HCT116 (cell line): ENCODE results near the gene RIPOR3. TPM values are rescaled to one million over a fixed set of nuclear protein-coding genes. Genes with fewer than 3 reads are reported as not detected.
A peak's percentile ranks its signal among the peaks of the same experiment; 100 is the strongest.
"Not testable (repeated sequence)": the region's sequence is repeated elsewhere in the genome, so short reads cannot be mapped to it uniquely, and the experiment has no call there.

Experiments used
- ATAC-seq: fragments of 200-7000 bp; cut with Tn5 transposase; 2 replicates; pipeline ENCODE4 v1.9.1; 2020; ENCODE audit warnings: mild to moderate bottlenecking, moderate library complexity
- BruUV-seq: library from RNA; stranded (reverse); fragments of 400-500 nt; replicated peaks from 2 replicates; lab custom pipeline; 2021; lab: Mats Ljungman, UMichigan
- CTCF ChIA-PET: fragments of 300-600 bp; sonication (Branson Sonifier 250); formaldehyde crosslinking; loops from one replicate; lab custom pipeline; 2021; ENCODE audit warnings: antibody characterized with exemption; lab: Charles Lee
- POLR2A ChIA-PET: fragments of 300-600, 350-600 bp; sonication (Branson Sonifier 250); formaldehyde crosslinking; loops from one replicate; lab custom pipeline; 2021; ENCODE audit warnings: antibody characterized with exemption; lab: Charles Lee
- RAD21 ChIA-PET, 2 experiments: fragments of 300-600 bp; sonication (Branson Sonifier 250); formaldehyde crosslinking; loops; one replicate each; lab custom pipeline; 2023; ENCODE audit warnings: low total read pairs in 2 of 2; ENCODE audit not compliant: uncharacterized antibody in 2 of 2, unreplicated experiment in 2 of 2, low non-redundant PET in 1 of 2; lab: Charles Lee
- DNase-seq: peaks from one replicate; pipeline ENCODE4 v3.0.0-alpha.2; 2010; ENCODE audit warnings: low read depth, low spot score
- H2AFZ ChIP-seq: fragments of 200-600 bp; shearing (Covaris generic), sonication (generic); 2 replicates; pipeline ENCODE4 v1.6.1; 2017; ENCODE audit warnings: low read depth, mixed run types, mixed read lengths, antibody characterized with exemption, low read length; ENCODE audit not compliant: poor library complexity, severe bottlenecking
- H3K27ac ChIP-seq: 2 replicates; pipeline ENCODE4 v1.5.1; 2012; ENCODE audit warnings: low read depth, low read length
- H3K27me3 ChIP-seq: fragments of 200-600 bp; sonication (generic); 2 replicates; pipeline ENCODE4 v1.6.1; 2016; ENCODE audit warnings: mixed run types, low read length, mixed read lengths; ENCODE audit not compliant: insufficient read depth
- H3K36me3 ChIP-seq, 2 experiments: fragments of 200-500 bp in 1 of 2; fragments of 200-600 bp in 1 of 2; sonication (Bioruptor generic) in 1 of 2; sonication (generic) in 1 of 2; 2 replicates each; pipeline versions ENCODE4 v1.5.1 to v1.6.1; 2014 to 2016; ENCODE audit warnings: low read length in 2 of 2, inconsistent platforms in 1 of 2, mixed read lengths in 1 of 2, mixed run types in 1 of 2; ENCODE audit not compliant: insufficient read depth in 2 of 2, control insufficient read depth in 1 of 2
- H3K4me1 ChIP-seq, 2 experiments: fragments of 200-600 bp in 1 of 2; sonication (generic) in 1 of 2; 2 replicates each; pipeline versions ENCODE4 v1.5.1 to v1.6.1; 2012 to 2017; ENCODE audit warnings: low read length in 2 of 2, inconsistent platforms in 1 of 2, mild to moderate bottlenecking in 1 of 2, mixed read lengths in 1 of 2, mixed run types in 1 of 2, moderate library complexity in 1 of 2; ENCODE audit not compliant: insufficient read depth in 2 of 2, control insufficient read depth in 1 of 2
- H3K4me2 ChIP-seq: fragments of 200-600 bp; sonication (generic); 2 replicates; pipeline ENCODE4 v1.6.1; 2017; ENCODE audit warnings: mixed run types, low read length, mixed read lengths
- H3K4me3 ChIP-seq, 2 experiments: fragments of 200-600 bp in 1 of 2; sonication (generic) in 1 of 2; replicated peaks in 1 of 2; 2 replicates each; pipeline ENCODE4 v1.5.1; 2011 to 2016; ENCODE audit warnings: low read length in 2 of 2, control low read depth in 1 of 2, low read depth in 1 of 2, mild to moderate bottlenecking in 1 of 2, mixed read lengths in 1 of 2, mixed run types in 1 of 2
- H3K79me2 ChIP-seq: fragments of 200-600 bp; sonication (generic); 2 replicates; pipeline ENCODE4 v1.6.1; 2017; ENCODE audit warnings: mild to moderate bottlenecking, mixed run types, low read length, moderate library complexity, mixed read lengths; ENCODE audit not compliant: insufficient read depth
- H3K9ac ChIP-seq: fragments of 200-600 bp; sonication (generic); 2 replicates; pipeline ENCODE4 v1.6.1; 2016; ENCODE audit warnings: low read length, mixed read lengths
- H3K9me2 ChIP-seq: fragments of 200-600 bp; sonication (generic), shearing (Covaris generic); 2 replicates; pipeline ENCODE4 v1.6.1; 2017; ENCODE audit warnings: mixed run types, mild to moderate bottlenecking, moderate library complexity; ENCODE audit not compliant: insufficient read depth
- H3K9me3 ChIP-seq, 2 experiments: fragments of 200-500 bp in 1 of 2; fragments of 200-600 bp in 1 of 2; sonication (Bioruptor generic) in 1 of 2; sonication (generic) in 1 of 2; 2 replicates each; pipeline ENCODE4 v1.6.1; 2014 to 2017; ENCODE audit warnings: low read length in 2 of 2, mixed read lengths in 2 of 2, inconsistent platforms in 1 of 2, low read depth in 1 of 2, mild to moderate bottlenecking in 1 of 2, mixed run types in 1 of 2, moderate library complexity in 1 of 2; ENCODE audit not compliant: control insufficient read depth in 1 of 2, insufficient read depth in 1 of 2
- H4K20me1 ChIP-seq: fragments of 200-600 bp; sonication (generic), shearing (Covaris generic); 2 replicates; pipeline ENCODE4 v1.6.1; 2017; ENCODE audit warnings: mixed run types, mild to moderate bottlenecking, moderate library complexity; ENCODE audit not compliant: insufficient read depth
- CBX3 ChIP-seq: IDR thresholded peaks from 2 replicates; pipeline ENCODE4 v1.6.1; 2012; ENCODE audit warnings: low read depth
- ELF1 ChIP-seq: IDR thresholded peaks from 2 replicates; pipeline ENCODE4 v1.6.1; 2012; ENCODE audit warnings: low read depth, borderline replicate concordance
- EZH2phosphoT487 ChIP-seq: fragments of 200-600 bp; IDR thresholded peaks from 2 replicates; pipeline ENCODE4 v1.6.1; 2018; ENCODE audit warnings: antibody characterized with exemption, borderline replicate concordance
- FOSL1 ChIP-seq: IDR thresholded peaks from 2 replicates; pipeline ENCODE4 v1.6.1; 2012; ENCODE audit warnings: low read depth
- JUND ChIP-seq: IDR thresholded peaks from 2 replicates; pipeline ENCODE4 v1.6.1; 2012
- RAD21 ChIP-seq: IDR thresholded peaks from 2 replicates; pipeline ENCODE4 v1.6.1; 2012; ENCODE audit warnings: low read depth, mild to moderate bottlenecking
- ZNF274 ChIP-seq: fragments of 200-500 bp; sonication (Bioruptor generic); IDR thresholded peaks from 2 replicates; pipeline ENCODE4 v1.6.1; 2014; ENCODE audit warnings: mild to moderate bottlenecking, low read depth, low read length, inconsistent platforms
- intact Hi-C: fragments of 100-400 bp; cut with micrococcal nuclease; formaldehyde crosslinking; loops from 2 replicates; pipeline ENCODE4 v1.10.0; 2022
- total RNA-seq: library from RNA; stranded (reverse); gene quantifications from one replicate; pipeline ENCODE4 v1.2.1, GENCODE V29; 2021; ENCODE audit not compliant: unreplicated experiment

Gene RIPOR3
- total RNA-seq, 1 experiment from 2014 or later, result 0.22 TPM

DNA sequence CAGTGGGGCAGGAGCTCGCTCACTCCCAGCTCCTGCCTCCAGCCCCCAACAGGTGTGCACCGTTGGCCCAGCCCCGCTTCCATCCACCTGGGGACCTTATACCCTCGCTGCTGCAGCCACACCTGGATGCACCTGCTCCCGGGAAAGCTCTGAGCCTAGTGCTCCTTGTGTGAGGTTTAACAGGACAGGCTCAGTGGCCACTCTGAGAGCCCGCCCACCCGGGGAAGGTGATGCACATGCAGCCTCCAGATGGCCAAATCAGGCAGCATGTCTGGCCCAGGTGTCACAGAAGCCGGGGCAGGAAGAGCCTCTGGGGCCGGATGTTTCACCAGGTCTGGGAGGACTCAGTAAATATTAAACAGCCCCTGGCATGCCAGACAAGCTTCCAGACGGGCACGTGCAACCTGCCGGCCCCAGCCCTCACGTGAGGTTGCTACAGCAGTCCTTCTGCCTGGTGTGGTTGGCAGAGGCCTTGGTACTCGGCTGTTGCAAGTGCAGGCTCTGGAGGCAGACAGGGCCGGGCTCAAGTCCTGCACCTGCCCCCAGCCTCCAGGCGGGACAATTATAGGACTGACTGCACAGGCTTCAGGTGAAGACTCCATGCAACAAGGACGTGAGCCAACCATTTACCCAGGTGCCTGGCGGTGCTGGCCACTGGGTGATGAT lies 66.9 kb downstream of the RIPOR3 start:
- CTCF ChIA-PET, result interaction anchor here (1.1 to 4.9 kb wide), 5 partner anchors 11 to 170 kb away, joined by 3 to 106 read pairs (median 32); no protein-coding TSS in a partner anchor
- intact Hi-C loops, result loop anchor here (5.0 kb wide), 1 partner anchor 123 kb away; no protein-coding TSS in a partner anchor
- no peak overlapping the region for H2AFZ ChIP-seq
- H3K9me3 ChIP-seq, result peaks cover 0 to 10% of the 10 kb centered on the region in 2 experiments; a peak in 1 of 4 replicates
- H3K9ac ChIP-seq, result no peak overlapping the region
- ATAC-seq (no peak), DNase-seq (no peak)
- H3K4me3 ChIP-seq, result no peak overlapping the region
- H3K9me2 ChIP-seq, result no peaks in the 10 kb centered on the region
- TF ChIP-seq EZH2phosphoT487 (no peak), ELF1 (no peak), RAD21 (no peak), ZNF274 (no peak), JUND (no peak), CBX3 (no peak)
- TF ChIP-seq, all 23 proteins: peak for 0
- POLR2A ChIA-PET, result no interaction called here
- Histone ChIP-seq H3K4me1 (peaks cover 6 to 17% of the 10 kb centered on the region in 2 experiments; a peak in 3 of 4 replicates), H3K79me2 (no peaks in the 10 kb centered on the region), H3K36me3 (no peaks in the 10 kb centered on the region), H3K27ac (no peak overlapping the region), H3K27me3 (no peaks in the 10 kb centered on the region), H3K4me2 (no peak overlapping the region), H4K20me1 (no peaks in the 10 kb centered on the region)
- no TSS peak for BruUV-seq
- RAD21 ChIA-PET, result interaction anchor here (0.6 to 1.3 kb wide), 3 partner anchors 96 to 1056 kb away, joined by 3 read pairs; no protein-coding TSS in a partner anchor

DNA sequence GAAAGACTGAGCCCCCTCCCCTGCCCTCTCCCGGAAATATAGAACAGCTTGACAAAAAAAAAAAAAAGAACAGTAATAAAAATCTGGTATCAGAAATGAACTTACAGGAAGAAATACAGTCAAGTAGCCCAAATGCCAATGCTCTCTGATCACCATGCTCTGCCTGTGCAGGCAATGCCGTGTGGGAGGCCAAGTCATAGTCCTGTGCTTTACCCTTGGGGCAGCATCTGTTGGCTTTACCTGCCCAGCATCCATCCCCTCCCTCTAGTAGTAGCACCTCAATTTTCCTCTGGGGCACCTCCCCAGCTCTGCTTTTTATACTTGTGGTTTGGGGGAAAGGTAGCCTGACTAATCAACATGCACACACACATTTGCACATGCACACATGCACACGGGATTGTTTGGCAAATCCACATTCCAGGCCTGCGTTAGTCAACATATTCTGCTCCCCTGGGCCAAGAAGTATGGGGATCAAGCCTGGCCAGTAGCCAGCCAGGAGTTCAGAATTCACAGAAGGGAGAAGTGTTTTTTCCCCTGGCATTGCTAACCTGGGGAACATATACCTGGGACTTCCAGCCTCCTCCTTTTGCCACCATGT lies 70.2 kb downstream of the RIPOR3 start:
- intact Hi-C loops, result no loop called here
- CTCF ChIA-PET, result no interaction called here
- Histone ChIP-seq H3K4me2 (no peak overlapping the region), H3K9ac (no peak overlapping the region), H3K9me3 (peaks cover 0 to 10% of the 10 kb centered on the region in 2 experiments; a peak in 1 of 4 replicates), H3K36me3 (no peaks in the 10 kb centered on the region), H3K27me3 (no peaks in the 10 kb centered on the region), H3K4me3 (no peak overlapping the region), H2AFZ (no peak overlapping the region)
- TF ChIP-seq FOSL1 (no peak), CBX3 (0 out of 2 replicates have a peak, but pooled peaks have one; percentile 9)
- TF ChIP-seq, all 23 proteins: peak for 1
- Histone ChIP-seq H3K4me1 (peaks cover 6 to 15% of the 10 kb centered on the region in 2 experiments; a peak in 3 of 4 replicates), H3K9me2 (no peaks in the 10 kb centered on the region), H3K27ac (no peak overlapping the region), H3K79me2 (no peaks in the 10 kb centered on the region), H4K20me1 (no peaks in the 10 kb centered on the region)
- ATAC-seq (no peak), DNase-seq (no peak)
- RAD21 ChIA-PET, result no interaction called here
- POLR2A ChIA-PET, result interaction anchor here (0.8 kb wide), 1 partner anchor 103 kb away, joined by 3 read pairs; no protein-coding TSS in a partner anchor
- no TSS peak for BruUV-seq

DNA sequence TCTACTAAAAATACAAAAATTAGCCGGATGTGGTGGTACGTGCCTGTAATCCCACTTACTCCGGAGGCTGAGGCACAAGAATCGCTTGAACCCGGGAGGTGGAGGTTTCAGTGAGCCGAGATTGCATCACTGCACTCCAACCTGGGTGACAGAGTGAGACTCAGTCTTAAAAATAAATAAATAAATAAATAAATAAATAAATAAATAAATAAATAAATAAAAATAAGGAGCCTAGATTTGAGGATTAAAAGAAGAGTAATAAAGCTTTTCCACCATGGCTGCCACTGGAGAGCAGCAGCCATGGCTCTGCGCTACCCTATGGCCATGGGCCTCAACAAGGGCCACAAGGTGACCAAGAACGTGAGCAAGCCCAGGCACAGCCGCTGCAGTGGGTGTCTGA lies 70.9 kb downstream of the RIPOR3 start:
- H2AFZ ChIP-seq, CTCF ChIA-PET, H3K9ac ChIP-seq, H3K4me1 ChIP-seq, H3K4me3 ChIP-seq, H3K4me2 ChIP-seq, POLR2A ChIA-PET, intact Hi-C loops, H3K27ac ChIP-seq, BruUV-seq, H4K20me1 ChIP-seq, H3K9me2 ChIP-seq, H3K27me3 ChIP-seq, H3K79me2 ChIP-seq, H3K36me3 ChIP-seq, ATAC-seq, RAD21 ChIA-PET, DNase-seq: not testable (repeated sequence)
- H3K9me3 ChIP-seq, result peaks cover 0 to 10% of the 10 kb centered on the region in 2 experiments; a peak in 1 of 4 replicates
